ENCODE results near the gene C6orf58.

The C6orf58 gene

DNA sequence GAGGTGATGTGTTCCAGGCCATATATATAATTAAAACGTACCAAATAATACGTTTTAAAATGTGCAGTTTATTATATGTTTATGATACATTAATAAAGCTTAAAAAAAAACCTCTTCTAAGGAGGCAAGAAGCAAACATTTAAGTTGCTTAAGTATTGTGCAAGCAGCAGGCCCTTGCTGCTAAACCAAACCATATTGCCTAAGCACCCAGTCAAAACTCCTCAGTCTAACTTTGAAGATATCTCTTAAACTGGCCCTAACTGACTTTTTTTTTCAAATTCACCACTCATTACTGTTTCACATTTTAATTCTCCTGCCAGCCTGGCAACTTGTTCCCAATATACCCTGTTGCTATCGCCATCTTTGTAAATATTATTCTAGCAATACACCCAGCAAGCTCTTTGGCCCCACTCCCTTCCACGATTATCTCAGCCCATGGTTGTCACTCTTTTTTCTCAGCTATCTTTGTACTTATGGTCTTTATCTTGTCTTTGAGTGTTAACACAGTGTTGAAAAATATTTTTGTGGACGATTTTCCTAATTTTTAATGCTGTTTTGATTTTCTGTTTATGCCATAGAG is 60.9 kb downstream of the C6orf58 start:
- Histone ChIP-seq H3K9me3 (ENCODE audit: control insufficient read depth, insufficient read depth, low read length) (no peaks in the 10 kb centered on the region), H3F3A (ENCODE audit: control insufficient read depth, insufficient read depth) (no peaks in the 10 kb centered on the region), H3K79me2 (ENCODE audit: control insufficient read depth, low read length) (no peaks in the 10 kb centered on the region), H3K4me1 (ENCODE audit: control insufficient read depth, low read length) (no peaks in the 10 kb centered on the region), H4K20me1 (ENCODE audit: control insufficient read depth, insufficient read depth, low read depth, low read length) (no peaks in the 10 kb centered on the region), H3K4me3 (ENCODE audit: low read length) (no peak overlapping the region), H3K9me2 (replicated peaks; ENCODE audit: control insufficient read depth, low read length) (no peaks in the 10 kb centered on the region), H3K4me2 (ENCODE audit: low read length) (no peak overlapping the region), H3K36me3 (ENCODE audit: control insufficient read depth, low read length) (no peaks in the 10 kb centered on the region), H3K27ac (ENCODE audit: low read depth, low read length) (no peak overlapping the region), H3K27me3 (ENCODE audit: control insufficient read depth, low read length) (no peaks in the 10 kb centered on the region)
- TF ChIP-seq EZH2phosphoT487 (IDR thresholded peaks at IDR 0.05; ENCODE audit: borderline replicate concordance, low read length), result no peak
- TF ChIP-seq, protein P1, sequence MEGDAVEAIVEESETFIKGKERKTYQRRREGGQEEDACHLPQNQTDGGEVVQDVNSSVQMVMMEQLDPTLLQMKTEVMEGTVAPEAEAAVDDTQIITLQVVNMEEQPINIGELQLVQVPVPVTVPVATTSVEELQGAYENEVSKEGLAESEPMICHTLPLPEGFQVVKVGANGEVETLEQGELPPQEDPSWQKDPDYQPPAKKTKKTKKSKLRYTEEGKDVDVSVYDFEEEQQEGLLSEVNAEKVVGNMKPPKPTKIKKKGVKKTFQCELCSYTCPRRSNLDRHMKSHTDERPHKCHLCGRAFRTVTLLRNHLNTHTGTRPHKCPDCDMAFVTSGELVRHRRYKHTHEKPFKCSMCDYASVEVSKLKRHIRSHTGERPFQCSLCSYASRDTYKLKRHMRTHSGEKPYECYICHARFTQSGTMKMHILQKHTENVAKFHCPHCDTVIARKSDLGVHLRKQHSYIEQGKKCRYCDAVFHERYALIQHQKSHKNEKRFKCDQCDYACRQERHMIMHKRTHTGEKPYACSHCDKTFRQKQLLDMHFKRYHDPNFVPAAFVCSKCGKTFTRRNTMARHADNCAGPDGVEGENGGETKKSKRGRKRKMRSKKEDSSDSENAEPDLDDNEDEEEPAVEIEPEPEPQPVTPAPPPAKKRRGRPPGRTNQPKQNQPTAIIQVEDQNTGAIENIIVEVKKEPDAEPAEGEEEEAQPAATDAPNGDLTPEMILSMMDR (IDR thresholded peaks at IDR 0.05; ENCODE audit: low read depth, low read length, poor library complexity, severe bottlenecking), result no peak

Data from DOHH2 (cell line).